Fibroblast of lung (primary cell): ENCODE measurements around the gene SCN1B. TPM values are rescaled to one million over a fixed set of nuclear protein-coding genes. Genes with fewer than 3 reads are reported as not detected.
"Not testable (repeated sequence)": the region's sequence is repeated elsewhere in the genome, so short reads cannot be mapped to it uniquely, and the experiment has no call there.

Source experiments
- DNase-seq, 2 donors: peaks; one replicate each; pipeline versions ENCODE4 v3.0.0 to v3.0.0-alpha.2; 2010; ENCODE audit warnings: low read depth in 2 of 2
- H2AFZ ChIP-seq: 2 replicates; pipeline ENCODE4 v1.5.1; 2012; ENCODE audit warnings: low read length, control low read depth, inconsistent platforms
- H3K27ac ChIP-seq: 2 replicates; pipeline ENCODE4 v1.5.1; 2011; ENCODE audit warnings: low read length, control low read depth; ENCODE audit not compliant: insufficient read depth
- H3K27me3 ChIP-seq: 2 replicates; pipeline ENCODE4 v1.5.1; 2011; ENCODE audit warnings: mild to moderate bottlenecking, low read length; ENCODE audit not compliant: control insufficient read depth, insufficient read depth
- H3K36me3 ChIP-seq: 2 replicates; pipeline ENCODE4 v1.5.1; 2011; ENCODE audit warnings: low read length; ENCODE audit not compliant: control insufficient read depth, insufficient read depth
- H3K4me1 ChIP-seq: 2 replicates; pipeline ENCODE4 v1.5.1; 2011; ENCODE audit warnings: low read length; ENCODE audit not compliant: control insufficient read depth, insufficient read depth; ENCODE audit errors: extremely low read depth
- H3K4me2 ChIP-seq: 2 replicates; pipeline ENCODE4 v1.5.1; 2011; ENCODE audit warnings: low read length, control low read depth; ENCODE audit not compliant: insufficient read depth; ENCODE audit errors: extremely low read depth
- H3K4me3 ChIP-seq, 4 experiments: fragments of 200-600 bp in 1 of 4; sonication (generic) in 1 of 4; replicated peaks in 1 of 4; 2 replicates each; pipeline ENCODE4 v1.5.1; 2011 to 2016; ENCODE audit warnings: low read length in 4 of 4, low read depth in 3 of 4, mild to moderate bottlenecking in 3 of 4, control low read depth in 2 of 4, inconsistent platforms in 1 of 4, mixed read lengths in 1 of 4; ENCODE audit not compliant: insufficient read depth in 1 of 4; ENCODE audit errors: control extremely low read depth in 1 of 4
- H3K79me2 ChIP-seq: 2 replicates; pipeline ENCODE4 v1.5.1; 2012; ENCODE audit warnings: mild to moderate bottlenecking, low read length, inconsistent platforms; ENCODE audit not compliant: control insufficient read depth, insufficient read depth
- H3K9ac ChIP-seq: 2 replicates; pipeline ENCODE4 v1.5.1; 2011; ENCODE audit warnings: mild to moderate bottlenecking, low read length, control low read depth; ENCODE audit not compliant: insufficient read depth
- H3K9me3 ChIP-seq: 2 replicates; pipeline ENCODE4 v1.5.1; 2012; ENCODE audit warnings: low read depth, low read length; ENCODE audit not compliant: control insufficient read depth, insufficient read depth
- H4K20me1 ChIP-seq: 2 replicates; pipeline ENCODE4 v1.5.1; 2011; ENCODE audit warnings: low read length; ENCODE audit not compliant: control insufficient read depth, insufficient read depth; ENCODE audit errors: extremely low read depth
- EZH2 ChIP-seq: IDR thresholded peaks from 2 replicates; pipeline ENCODE4 v1.5.1; 2012; ENCODE audit warnings: low read length, control low read depth, mild to moderate bottlenecking; ENCODE audit errors: missing control alignments
- polyA plus RNA-seq, 2 donors: library from polyadenylated mRNA; depleted of rRNA in 1 of 2; stranded (reverse) in 1 of 2; unstranded in 1 of 2; fragments of >200 nt; gene quantifications; 2 replicates each; pipeline ENCODE4 v1.2.1, GENCODE V29; 2011 to 2012; ENCODE audit warnings: missing spikeins in 1 of 2
- total RNA-seq: library from RNA; depleted of rRNA; stranded (reverse); fragments of >200 nt; gene quantifications from 2 replicates; pipeline ENCODE4 v1.2.1, GENCODE V29; 2014
- TF ChIP-seq, protein P1 (sequence below), 2 donors: IDR thresholded peaks in 1 of 2; conservative IDR thresholded peaks in 1 of 2; 1 replicate in 1 of 2; 2 replicates in 1 of 2; pipeline ENCODE4 v1.5.1; 2011 to 2012; ENCODE audit warnings: low read length in 2 of 2, control low read depth in 1 of 2, inconsistent platforms in 1 of 2, low read depth in 1 of 2, mild to moderate bottlenecking in 1 of 2

SCN1B gene
- total and polyA plus RNA-seq, 2 donors (not counting 1 experiment from before 2014, with no cell fraction given) = 11.0 to 14.5 TPM

DNA sequence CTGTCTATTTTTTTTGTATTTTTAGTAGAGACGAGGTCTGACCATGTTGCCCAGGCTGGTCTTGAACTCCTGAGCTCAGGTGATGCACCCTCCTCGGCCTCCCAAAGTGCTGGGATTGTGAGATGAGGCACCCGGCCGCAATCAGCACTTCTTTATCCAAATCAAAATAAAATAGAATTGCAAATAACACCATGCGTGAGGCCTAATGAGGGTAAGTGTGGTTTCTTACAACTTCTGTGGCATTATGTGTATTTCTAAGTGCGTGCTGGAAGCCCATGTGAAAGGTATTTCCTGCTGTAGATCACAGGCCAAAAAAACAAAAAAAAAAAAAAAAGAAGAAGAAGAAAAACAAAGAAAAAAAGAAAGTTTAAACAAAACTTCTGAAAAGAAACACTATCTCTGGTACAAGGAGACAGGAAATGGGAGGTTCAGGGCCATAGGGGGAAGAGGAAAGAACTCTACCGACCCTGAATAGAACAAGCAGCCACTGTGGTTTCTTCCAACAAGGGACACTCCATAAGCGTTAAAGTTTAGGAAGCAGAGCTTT, 33.1 kb upstream of the SCN1B start:
- peaks cover 14% of the 10 kb centered on the region for H3K79me2 ChIP-seq

DNA sequence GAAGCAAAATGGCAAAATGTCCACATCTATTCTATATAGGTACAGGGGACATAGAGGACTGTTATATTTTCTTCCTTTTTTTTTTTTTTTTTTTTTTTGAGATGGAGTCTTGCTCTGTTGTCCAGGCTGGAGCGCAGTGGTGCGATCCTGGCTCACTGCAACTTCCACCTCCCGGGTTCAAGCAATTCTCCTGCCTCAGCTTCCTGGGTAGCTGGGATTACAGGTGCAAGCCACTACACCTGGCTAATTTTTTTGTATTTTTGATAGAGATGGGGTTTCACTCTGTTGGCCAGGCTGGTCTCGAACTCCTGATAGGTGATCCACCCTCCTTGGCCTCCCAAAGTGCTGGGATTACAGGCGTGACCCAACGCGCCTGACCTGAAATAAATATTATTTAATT, 32.0 kb upstream of the SCN1B start:
- H3K4me2 ChIP-seq, H2AFZ ChIP-seq, H3K36me3 ChIP-seq, H3K4me3 ChIP-seq, H3K27ac ChIP-seq, H3K9ac ChIP-seq, DNase-seq, H4K20me1 ChIP-seq, H3K4me1 ChIP-seq, H3K27me3 ChIP-seq, H3K9me3 ChIP-seq: not testable (repeated sequence)
- peaks cover 22% of the 10 kb centered on the region for H3K79me2 ChIP-seq

More for the DNA sequence above, 33.1 kb upstream of the SCN1B start:
- Histone ChIP-seq H3K4me1 (peaks cover 2% of the 10 kb centered on the region), H3K4me3 (no peak overlapping the region), H4K20me1 (no peaks in the 10 kb centered on the region), H3K27ac (no peak overlapping the region), H2AFZ (no peak overlapping the region), H3K4me2 (no peak overlapping the region), H3K36me3 (no peaks in the 10 kb centered on the region), H3K9me3 (no peaks in the 10 kb centered on the region), H3K27me3 (no peaks in the 10 kb centered on the region), H3K9ac (no peak overlapping the region)
- DNase-seq = no peak
- TF ChIP-seq, protein P1, sequence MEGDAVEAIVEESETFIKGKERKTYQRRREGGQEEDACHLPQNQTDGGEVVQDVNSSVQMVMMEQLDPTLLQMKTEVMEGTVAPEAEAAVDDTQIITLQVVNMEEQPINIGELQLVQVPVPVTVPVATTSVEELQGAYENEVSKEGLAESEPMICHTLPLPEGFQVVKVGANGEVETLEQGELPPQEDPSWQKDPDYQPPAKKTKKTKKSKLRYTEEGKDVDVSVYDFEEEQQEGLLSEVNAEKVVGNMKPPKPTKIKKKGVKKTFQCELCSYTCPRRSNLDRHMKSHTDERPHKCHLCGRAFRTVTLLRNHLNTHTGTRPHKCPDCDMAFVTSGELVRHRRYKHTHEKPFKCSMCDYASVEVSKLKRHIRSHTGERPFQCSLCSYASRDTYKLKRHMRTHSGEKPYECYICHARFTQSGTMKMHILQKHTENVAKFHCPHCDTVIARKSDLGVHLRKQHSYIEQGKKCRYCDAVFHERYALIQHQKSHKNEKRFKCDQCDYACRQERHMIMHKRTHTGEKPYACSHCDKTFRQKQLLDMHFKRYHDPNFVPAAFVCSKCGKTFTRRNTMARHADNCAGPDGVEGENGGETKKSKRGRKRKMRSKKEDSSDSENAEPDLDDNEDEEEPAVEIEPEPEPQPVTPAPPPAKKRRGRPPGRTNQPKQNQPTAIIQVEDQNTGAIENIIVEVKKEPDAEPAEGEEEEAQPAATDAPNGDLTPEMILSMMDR (conservative IDR thresholded peaks at IDR 0.05 in 1 of 2, IDR thresholded peaks at IDR 0.05 in 1 of 2; ENCODE audit: low read depth in 1 of 2, low read length in 2 of 2) = no peak

DNA sequence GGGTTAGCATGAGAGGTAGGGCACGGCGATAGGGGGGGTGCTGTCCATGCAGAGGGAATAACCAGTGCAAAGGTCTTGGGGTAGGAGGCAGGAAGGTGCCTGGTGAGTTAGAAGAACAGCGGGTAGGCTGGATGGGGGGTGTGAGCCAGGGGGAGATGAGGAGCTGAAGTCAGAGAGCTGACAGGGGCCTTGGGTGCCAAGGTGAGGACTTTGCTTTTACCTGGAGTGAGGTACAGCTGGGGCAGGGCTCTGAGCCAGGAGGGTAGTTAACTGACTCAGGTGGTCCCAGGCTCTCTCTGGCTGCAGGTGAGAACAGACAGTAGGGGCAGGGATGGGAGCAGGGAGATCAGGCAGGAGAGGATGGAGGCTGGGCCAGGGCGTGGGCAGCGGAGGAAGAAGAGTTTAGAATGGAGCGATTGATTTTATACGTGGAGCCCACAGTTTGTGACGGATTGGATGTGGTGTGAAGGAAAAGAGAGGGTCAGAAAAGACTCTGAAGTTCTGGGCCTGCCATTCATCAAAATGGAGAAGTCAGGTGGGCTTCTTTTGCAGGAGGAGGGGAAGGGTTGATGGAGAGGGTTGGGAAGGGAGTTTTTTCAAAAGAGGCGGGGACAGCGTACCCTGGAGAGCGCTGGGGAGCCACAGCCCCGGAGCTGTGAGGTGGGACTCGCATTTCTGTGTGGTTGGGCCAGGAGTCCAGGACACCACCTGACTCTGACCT, 31.3 kb upstream of the SCN1B start:
- H3K27ac ChIP-seq = peak overlapping the region; percentile 98
- no peak overlapping the region for H3K9ac ChIP-seq
- peaks cover 5% of the 10 kb centered on the region for H3K4me1 ChIP-seq
- H3K9me3 ChIP-seq = no peaks in the 10 kb centered on the region
- DNase-seq = no peak
- H3K4me3 ChIP-seq = peak overlapping the region; percentile 60 to 70 (median 65)
- peaks cover 27% of the 10 kb centered on the region for H3K79me2 ChIP-seq
- H3K4me2 ChIP-seq = peak overlapping the region; percentile 77
- H3K36me3 ChIP-seq = no peaks in the 10 kb centered on the region
- TF ChIP-seq, protein P1 (conservative IDR thresholded peaks at IDR 0.05 in 1 of 2, IDR thresholded peaks at IDR 0.05 in 1 of 2; ENCODE audit: low read depth in 1 of 2, low read length in 2 of 2) = no peak
- no peak for TF ChIP-seq EZH2
- no peaks in the 10 kb centered on the region for H3K27me3 ChIP-seq
- H4K20me1 ChIP-seq = no peaks in the 10 kb centered on the region
- peak overlapping the region; percentile 39 for H2AFZ ChIP-seq
